ENCODE data around the gene FAM117A. TPM values are rescaled to one million over a fixed set of nuclear protein-coding genes. Genes with fewer than 3 reads are reported as not detected.

The FAM117A gene
- polyA plus RNA-seq, 2 of the 4 experiments (the other 2 are of a cell fraction), result 1.8 TPM

GRCh38 chr17:49748791-49749190, 15.1 kb downstream of the FAM117A start (continued):
- TF ChIP-seq CEBPB (IDR thresholded peaks at IDR 0.05) (no peak), MYC (IDR thresholded peaks at IDR 0.05; ENCODE audit: borderline replicate concordance, low read length) (no peak), GATA3 (IDR thresholded peaks at IDR 0.05; ENCODE audit: borderline replicate concordance) (no peak)

- no peaks in the 10 kb centered on the region for H3K9me3 ChIP-seq
- H3K4me3 ChIP-seq, result no peak overlapping the region
- no peak overlapping the region for H3K4me2 ChIP-seq
- DNase-seq (ENCODE audit: low read depth in 1 of 2, low spot score in 1 of 2), result no peak
- no peak for ATAC-seq
- WGBS (ENCODE audit: missing lambda C conversion rate), result 82% methylated on average over 3 of the region's 3 CpGs
- FAIRE-seq, result no peak
- H3K27ac ChIP-seq, result no peak overlapping the region
- TF ChIP-seq ZC3H11A (IDR thresholded peaks at IDR 0.05), result no peak
- ChIA-PET POLR2A (no interaction called here), CTCF (interaction anchor here (1.0 to 1.9 kb wide), 7 partner anchors 16 to 249 kb away, joined by 3 to 8 read pairs (median 5); partner anchors contain the start of gene NXPH3)
- H3K4me1 ChIP-seq, result no peaks in the 10 kb centered on the region
Measured at GRCh38 chr17:49748223-49748622, 15.7 kb downstream of the FAM117A start.

GRCh38 chr17:49747632-49748031, 16.3 kb downstream of the FAM117A start:
- POLR2A ChIA-PET, result no interaction called here
- CTCF ChIA-PET, result interaction anchor here (0.6 to 1.9 kb wide), 11 partner anchors 16 to 409 kb away, joined by 3 to 8 read pairs (median 3); partner anchors contain the start of gene NXPH3
- DNase-seq (ENCODE audit: low read depth in 1 of 2, low spot score in 1 of 2) (no peak), FAIRE-seq (no peak), ATAC-seq (no peak)
- no peak overlapping the region for H3K4me2 ChIP-seq
- no peak overlapping the region for H3K27ac ChIP-seq
- H3K4me1 ChIP-seq, result no peaks in the 10 kb centered on the region
- 50% methylated on average over 1 of the region's 1 CpG for WGBS (ENCODE audit: missing lambda C conversion rate)
- H3K4me3 ChIP-seq, result no peak overlapping the region
- H3K9me3 ChIP-seq, result no peaks in the 10 kb centered on the region
- TF ChIP-seq NPAS2 (CRISPR knock-in tag; IDR thresholded peaks at IDR 0.05; ENCODE audit: borderline replicate concordance) (no peak), CHD4 (IDR thresholded peaks at IDR 0.05; ENCODE audit: borderline replicate concordance) (no peak), ELK1 (IDR thresholded peaks at IDR 0.05; ENCODE audit: low read depth, low read length) (no peak), NFE2L2 (conservative IDR thresholded peaks at IDR 0.05; ENCODE audit: low read length) (no peak), RCOR1 (IDR thresholded peaks at IDR 0.05; ENCODE audit: low read depth, low read length) (no peak), TP53 (CRISPR knock-in tag; IDR thresholded peaks at IDR 0.05) (no peak), CEBPB (IDR thresholded peaks at IDR 0.05) (no peak), EP300 (IDR thresholded peaks at IDR 0.05) (no peak), ZSCAN20 (CRISPR knock-in tag; IDR thresholded peaks at IDR 0.05) (no peak), HOXA7 (CRISPR knock-in tag; IDR thresholded peaks at IDR 0.05) (no peak), RFX5 (IDR thresholded peaks at IDR 0.05) (no peak), MAFK (IDR thresholded peaks at IDR 0.05; ENCODE audit: partially characterized antibody) (no peak), HEYL (CRISPR knock-in tag; IDR thresholded peaks at IDR 0.05) (no peak), EHF (CRISPR knock-in tag; IDR thresholded peaks at IDR 0.05) (no peak)

GRCh38 chr17:49746791-49747490, 17.0 kb downstream of the FAM117A start:
- Histone ChIP-seq H3K9me3 (no peaks in the 10 kb centered on the region), H3K4me1 (no peaks in the 10 kb centered on the region), H3K4me3 (no peak overlapping the region), H3K27ac (no peak overlapping the region), H3K4me2 (no peak overlapping the region)
- CTCF ChIA-PET, result interaction anchor here (0.6 to 1.9 kb wide), 14 partner anchors 9 to 408 kb away, joined by 3 to 8 read pairs (median 4); partner anchors contain the start of genes NXPH3 and SLC35B1
- ATAC-seq, result 0 out of 6 replicates have a peak, but pooled peaks of 1 of the 2 experiments have one; percentile 12
- POLR2A ChIA-PET, result interaction anchor here (0.9 kb wide), 1 partner anchor 41 kb away, joined by 3 read pairs; the partner anchor contains the start of gene KAT7
- WGBS (ENCODE audit: missing lambda C conversion rate), result 76% methylated on average over 5 of the region's 5 CpGs
- FAIRE-seq, result no peak
- no peak for DNase-seq (ENCODE audit: low read depth in 1 of 2, low spot score in 1 of 2)
- TF ChIP-seq EP300 (IDR thresholded peaks at IDR 0.05) (no peak), HOXB5 (CRISPR knock-in tag; IDR thresholded peaks at IDR 0.05) (no peak), HOXB13 (CRISPR knock-in tag; IDR thresholded peaks at IDR 0.05; ENCODE audit: low read depth) (no peak), FOSB (CRISPR knock-in tag; IDR thresholded peaks at IDR 0.05) (no peak), RARB (CRISPR knock-in tag; IDR thresholded peaks at IDR 0.05) (no peak), FOXS1 (CRISPR knock-in tag; IDR thresholded peaks at IDR 0.05) (no peak), BHLHE40 (IDR thresholded peaks at IDR 0.05; ENCODE audit: low read depth, low read length) (no peak), HDAC2 (IDR thresholded peaks at IDR 0.05) (no peak), FOSL2 (IDR thresholded peaks at IDR 0.05) (no peak), FOSL2 (CRISPR knock-in tag; IDR thresholded peaks at IDR 0.05) (no peak), MAX (IDR thresholded peaks at IDR 0.05) (no peak), REST (IDR thresholded peaks at IDR 0.05) (no peak), GATA3 (IDR thresholded peaks at IDR 0.05; ENCODE audit: borderline replicate concordance) (no peak), RAD21 (conservative IDR thresholded peaks at IDR 0.05 in 1 of 2, IDR thresholded peaks at IDR 0.05 in 1 of 2) (no peak), JUN (IDR thresholded peaks at IDR 0.05) (no peak)
